H1 (cell line): ENCODE measurements around the gene GRAMD4. TPM values are rescaled to one million over a fixed set of nuclear protein-coding genes. Genes with fewer than 3 reads are reported as not detected.

ENCODE experiments used
- CHD1 ChIP-seq: IDR thresholded peaks from 2 replicates; pipeline ENCODE4 v1.6.1; 2012; ENCODE audit warnings: low read depth, low read length, improper control_type of control experiment
- polyA plus RNA-seq, 7 experiments: library from polyadenylated mRNA; depleted of rRNA in 3 of 7; stranded (reverse) in 5 of 7; unstranded in 2 of 7; fragments of >200 nt in 5 of 7; fragments of 200-250 nt in 2 of 7; gene quantifications; 1 replicate in 5 of 7; 2 replicates in 1 of 7; 4 replicates in 1 of 7; pipeline versions ENCODE4 v1.2.1 to v1.2.3, GENCODE V29; 2011 to 2013; ENCODE audit warnings: missing spikeins in 2 of 7, mixed read lengths in 2 of 7
- total RNA-seq: library from RNA; stranded (reverse); fragmentation: NEBNext Ultra II Directional; extraction: Animal tissue kit (Norgen Biotek cat#: 25700); gene quantifications from 2 replicates; pipeline ENCODE4 v1.2.1, GENCODE V29; 2021

The GRAMD4 gene
- total and polyA plus RNA-seq, 2 of the 8 experiments (the other 6 are each of a cell fraction or from before 2014, with no cell fraction given) = 7.9 to 25.6 TPM

GRCh38 chr22:46712288-46712687 lies 92.1 kb downstream of the GRAMD4 start (continued):
- no peak for TF ChIP-seq CHD1
